Ascending aorta (tissue), 2 donors: ENCODE data around the gene APP. TPM values are rescaled to one million over a fixed set of nuclear protein-coding genes. Genes with fewer than 3 reads are reported as not detected.

Source experiments
- DNase-seq, 2 donors: peaks; one replicate each; pipeline ENCODE4 v3.0.0-alpha.2; 2019; ENCODE audit warnings: low spot score in 2 of 2
- H3K27ac ChIP-seq, 2 donors: fragments of 200-600 bp; sonication (generic); one replicate each; pipeline ENCODE4 v1.5.1; 2016 to 2017; ENCODE audit warnings: mild to moderate bottlenecking in 1 of 2
- H3K27me3 ChIP-seq: fragments of 200-600 bp; sonication (generic); one replicate; pipeline ENCODE4 v1.5.1; 2017
- H3K36me3 ChIP-seq, 2 donors: fragments of 200-600 bp; sonication (generic); one replicate each; pipeline ENCODE4 v1.5.1; 2016
- H3K4me1 ChIP-seq, 2 donors: fragments of 200-600 bp; sonication (generic); one replicate each; pipeline ENCODE4 v1.5.1; 2016 to 2017; ENCODE audit warnings: mild to moderate bottlenecking in 1 of 2
- H3K4me3 ChIP-seq, 2 donors: fragments of 200-600 bp; sonication (generic); one replicate each; pipeline ENCODE4 v1.5.1; 2016 to 2017; ENCODE audit warnings: mild to moderate bottlenecking in 1 of 2
- H3K9me3 ChIP-seq, 2 donors: fragments of 200-600 bp; sonication (generic); one replicate each; pipeline ENCODE4 v1.5.1; 2016
- intact Hi-C: fragments of 100-400 bp; cut with DNase I; formaldehyde crosslinking; loops from one replicate; pipeline ENCODE4 v1.15.1; 2023
- total RNA-seq: library from RNA; depleted of rRNA; stranded (reverse); fragments of >200 nt; gene quantifications from one replicate; pipeline ENCODE4 v1.1.0, GENCODE V29; 2016
- TF ChIP-seq, protein P1 (sequence below), 3 experiments: fragments of 200-600 bp in 2 of 3; fragments of 450-650 bp in 1 of 3; sonication (generic) in 2 of 3; IDR thresholded peaks; one replicate each; pipeline ENCODE4 v1.5.1; 2016 to 2019; ENCODE audit warnings: antibody characterized with exemption in 3 of 3, mild to moderate bottlenecking in 1 of 3, moderate library complexity in 1 of 3

APP gene
- total RNA-seq, 1 donor from 2014 or later, result 350 TPM

DNA sequence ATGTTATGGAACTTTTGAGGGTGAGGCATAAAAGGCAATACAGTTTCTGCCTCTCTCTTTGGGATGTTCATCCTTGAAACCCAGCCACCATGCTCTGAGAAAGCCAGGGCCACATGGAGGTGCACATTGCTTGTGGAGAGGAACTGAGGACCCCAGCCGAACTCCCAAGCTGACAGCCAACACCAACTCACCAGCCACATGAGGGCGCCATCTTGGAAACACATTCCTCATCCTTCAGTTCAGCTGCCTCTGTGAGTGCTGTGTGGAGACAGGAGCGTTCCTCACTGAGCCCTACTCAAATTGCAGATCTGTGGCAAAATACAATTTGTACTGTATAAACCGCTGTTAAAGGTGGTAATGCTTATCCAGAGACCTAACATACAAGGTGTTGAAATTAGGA, 298.3 kb downstream of the APP start:
- no peak overlapping the region for H3K27ac ChIP-seq
- DNase-seq, result no peak
- H3K4me1 ChIP-seq, result no peaks in the 10 kb centered on the region
- intact Hi-C loops, result no loop called here
- TF ChIP-seq, protein P1, sequence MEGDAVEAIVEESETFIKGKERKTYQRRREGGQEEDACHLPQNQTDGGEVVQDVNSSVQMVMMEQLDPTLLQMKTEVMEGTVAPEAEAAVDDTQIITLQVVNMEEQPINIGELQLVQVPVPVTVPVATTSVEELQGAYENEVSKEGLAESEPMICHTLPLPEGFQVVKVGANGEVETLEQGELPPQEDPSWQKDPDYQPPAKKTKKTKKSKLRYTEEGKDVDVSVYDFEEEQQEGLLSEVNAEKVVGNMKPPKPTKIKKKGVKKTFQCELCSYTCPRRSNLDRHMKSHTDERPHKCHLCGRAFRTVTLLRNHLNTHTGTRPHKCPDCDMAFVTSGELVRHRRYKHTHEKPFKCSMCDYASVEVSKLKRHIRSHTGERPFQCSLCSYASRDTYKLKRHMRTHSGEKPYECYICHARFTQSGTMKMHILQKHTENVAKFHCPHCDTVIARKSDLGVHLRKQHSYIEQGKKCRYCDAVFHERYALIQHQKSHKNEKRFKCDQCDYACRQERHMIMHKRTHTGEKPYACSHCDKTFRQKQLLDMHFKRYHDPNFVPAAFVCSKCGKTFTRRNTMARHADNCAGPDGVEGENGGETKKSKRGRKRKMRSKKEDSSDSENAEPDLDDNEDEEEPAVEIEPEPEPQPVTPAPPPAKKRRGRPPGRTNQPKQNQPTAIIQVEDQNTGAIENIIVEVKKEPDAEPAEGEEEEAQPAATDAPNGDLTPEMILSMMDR (IDR thresholded peaks at IDR 0.05), result no peak
- no peaks in the 10 kb centered on the region for H3K9me3 ChIP-seq
- H3K27me3 ChIP-seq, result no peaks in the 10 kb centered on the region
- H3K36me3 ChIP-seq, result no peaks in the 10 kb centered on the region
- H3K4me3 ChIP-seq, result no peak overlapping the region

DNA sequence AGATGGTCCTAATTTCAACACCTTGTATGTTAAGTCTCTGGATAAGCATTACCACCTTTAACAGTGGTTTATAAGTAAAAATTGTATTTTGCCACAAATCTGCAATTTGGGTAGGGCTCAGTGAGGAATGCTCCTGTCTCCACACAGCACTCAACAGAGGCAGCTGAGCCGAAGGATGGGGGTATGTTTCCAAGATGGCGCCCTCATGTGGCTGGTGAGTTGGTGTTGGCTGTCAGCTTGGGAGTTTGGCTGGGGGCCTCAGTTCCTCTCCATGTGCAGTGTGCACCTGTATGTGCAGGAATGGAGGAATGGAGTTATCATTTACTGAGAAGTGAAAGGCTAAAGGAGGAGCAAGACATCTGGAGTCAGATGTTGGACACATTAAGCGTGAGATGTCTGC, 299.0 kb downstream of the APP start:
- DNase-seq, result no peak
- Histone ChIP-seq H3K4me3 (no peak overlapping the region), H3K4me1 (no peaks in the 10 kb centered on the region), H3K27me3 (no peaks in the 10 kb centered on the region), H3K27ac (no peak overlapping the region), H3K36me3 (no peaks in the 10 kb centered on the region), H3K9me3 (no peaks in the 10 kb centered on the region)
- intact Hi-C loops, result no loop called here
- TF ChIP-seq, protein P1 (IDR thresholded peaks at IDR 0.05), result no peak

DNA sequence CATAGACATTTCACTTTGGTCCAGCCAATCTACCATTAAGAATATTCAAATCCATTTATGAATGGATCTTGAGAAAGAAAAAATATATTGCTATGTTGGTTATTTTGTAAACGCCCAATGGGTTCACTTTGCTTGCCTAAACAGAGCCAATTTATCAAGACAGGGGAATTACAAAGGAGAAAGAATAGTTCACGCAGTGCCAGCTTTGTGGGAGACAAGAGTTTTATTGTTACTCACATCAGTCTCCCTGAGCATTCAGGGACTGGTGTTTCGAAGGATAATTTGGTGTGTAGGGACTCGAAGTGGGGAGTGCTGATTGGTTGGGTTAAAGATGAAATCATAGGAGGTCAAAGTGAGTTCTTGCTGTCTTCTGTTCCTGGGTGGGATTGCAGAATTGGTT, 300.5 kb downstream of the APP start:
- Histone ChIP-seq H3K4me1 (no peaks in the 10 kb centered on the region), H3K4me3 (no peak overlapping the region), H3K27ac (no peak overlapping the region), H3K9me3 (no peaks in the 10 kb centered on the region), H3K36me3 (no peaks in the 10 kb centered on the region), H3K27me3 (no peaks in the 10 kb centered on the region)
- no peak for DNase-seq
- intact Hi-C loops, result no loop called here
- TF ChIP-seq, protein P1 (IDR thresholded peaks at IDR 0.05), result no peak

DNA sequence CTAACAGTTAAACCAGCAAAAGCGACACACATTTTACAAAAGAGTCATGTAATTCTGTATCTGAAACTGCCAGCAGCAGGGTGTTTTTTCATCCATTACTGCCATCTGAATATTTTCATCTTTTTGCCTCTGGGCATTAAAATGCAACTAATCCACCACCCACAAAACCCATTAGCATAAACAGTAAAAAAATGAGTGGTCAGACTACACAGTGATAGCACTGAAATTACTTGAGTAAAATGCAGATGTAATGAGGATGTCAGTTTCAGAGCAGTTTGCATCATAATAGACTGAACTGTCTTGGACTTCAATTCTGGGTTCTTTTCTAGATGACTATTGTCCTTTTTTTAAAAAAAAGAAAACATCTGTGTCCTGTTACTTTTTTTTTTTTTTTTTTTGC, 303.5 kb downstream of the APP start:
- intact Hi-C loops, result no loop called here
- no peaks in the 10 kb centered on the region for H3K36me3 ChIP-seq
- no peaks in the 10 kb centered on the region for H3K4me1 ChIP-seq
- TF ChIP-seq, protein P1 (IDR thresholded peaks at IDR 0.05), result no peak
- no peaks in the 10 kb centered on the region for H3K9me3 ChIP-seq
- DNase-seq, result no peak
- no peaks in the 10 kb centered on the region for H3K27me3 ChIP-seq
- H3K4me3 ChIP-seq, result no peak overlapping the region
- no peak overlapping the region for H3K27ac ChIP-seq

DNA sequence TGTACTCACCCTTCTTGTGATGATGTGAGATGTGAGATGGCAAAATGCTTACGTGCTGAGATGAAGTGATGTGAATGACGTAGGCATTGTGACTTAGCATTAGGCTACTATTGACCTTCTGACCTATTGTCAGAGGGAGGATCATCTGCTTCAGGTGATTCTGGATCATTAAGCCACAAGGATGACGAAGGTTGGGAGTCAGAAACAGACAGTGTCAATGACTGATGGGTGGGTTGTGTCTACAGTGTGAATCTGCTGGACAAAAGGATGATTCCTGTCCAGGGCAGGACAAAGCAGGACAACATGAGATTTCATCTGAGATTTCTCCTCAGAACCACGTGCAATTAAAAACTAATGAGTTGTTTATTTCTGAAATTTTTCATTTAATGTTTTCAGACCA, 306.8 kb downstream of the APP start:
- intact Hi-C loops, result no loop called here
- Histone ChIP-seq H3K27ac (no peak overlapping the region), H3K4me3 (no peak overlapping the region), H3K9me3 (no peaks in the 10 kb centered on the region), H3K4me1 (no peaks in the 10 kb centered on the region), H3K36me3 (no peaks in the 10 kb centered on the region), H3K27me3 (no peaks in the 10 kb centered on the region)
- DNase-seq, result no peak
- TF ChIP-seq, protein P1 (IDR thresholded peaks at IDR 0.05), result no peak

DNA sequence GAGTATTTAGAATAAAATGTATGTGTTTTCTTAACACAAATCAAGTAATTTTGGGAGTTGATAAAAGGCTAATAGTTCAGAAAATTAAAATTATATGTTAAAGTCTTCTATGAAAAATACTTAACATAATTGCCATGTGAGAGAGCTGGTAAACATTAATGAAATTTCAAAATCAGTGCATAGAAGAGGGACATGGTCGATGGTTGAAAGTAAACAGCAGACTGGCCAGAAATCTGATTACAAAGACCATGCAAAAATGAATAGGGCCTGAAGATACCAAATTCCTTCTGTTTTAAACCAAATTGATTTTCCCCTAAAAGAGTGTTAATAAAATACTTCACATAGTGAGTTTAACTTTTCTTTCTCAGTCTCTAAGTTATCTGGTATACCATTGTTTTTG, 307.5 kb downstream of the APP start:
- intact Hi-C loops, result no loop called here
- Histone ChIP-seq H3K27ac (no peak overlapping the region), H3K27me3 (no peaks in the 10 kb centered on the region)

More for the DNA sequence above, 307.5 kb downstream of the APP start:
- Histone ChIP-seq H3K4me3 (no peak overlapping the region), H3K36me3 (no peaks in the 10 kb centered on the region), H3K4me1 (no peaks in the 10 kb centered on the region), H3K9me3 (no peaks in the 10 kb centered on the region)
- TF ChIP-seq, protein P1 (IDR thresholded peaks at IDR 0.05), result no peak
- DNase-seq, result no peak
